Daoy (cell line): ENCODE measurements around the gene RPA1. TPM values are rescaled to one million over a fixed set of nuclear protein-coding genes. Genes with fewer than 3 reads are reported as not detected.
"Not testable (repeated sequence)": the region's sequence is repeated elsewhere in the genome, so short reads cannot be mapped to it uniquely, and the experiment has no call there.

Source experiments
- DNase-seq: peaks from one replicate; pipeline ENCODE4 v3.0.0-alpha.2; 2015; ENCODE audit warnings: low read depth
- total RNA-seq: library from RNA; depleted of rRNA; stranded (reverse); fragments of >200 nt; shearing (Covaris generic); gene quantifications from 2 replicates; pipeline ENCODE4 v1.2.3, GENCODE V29; 2014; rRNA removed

RPA1 gene
- total RNA-seq: 25.4 and 29.9 TPM in 2 replicates

GRCh38 chr17:1829592-1830257 is at the start of gene RPA1, which contains the start of gene SMYD4:
Gene RPA1 (plus strand): TSS chr17:1830005. CDS start chr17:1830094, 89 bp downstream.
Gene SMYD4 (minus strand): TSS chr17:1829902. CDS start chr17:1827994, 1,908 bp downstream.
- peak; percentile 96 for DNase-seq

GRCh38 chr17:1782171-1782567 is 47.6 kb upstream of the RPA1 start:
- DNase-seq: no peak

- DNase-seq: peak; percentile 35
Measured at GRCh38 chr17:1783271-1783670, 46.5 kb upstream of the RPA1 start.

- peak; percentile 79 for DNase-seq
Measured at GRCh38 chr17:1783834-1784611, 45.8 kb upstream of the RPA1 start.

- DNase-seq: no peak
Measured at GRCh38 chr17:1785930-1786329, 43.9 kb upstream of the RPA1 start.

GRCh38 chr17:1786708-1787107 is 43.1 kb upstream of the RPA1 start:
- no peak for DNase-seq

GRCh38 chr17:1787301-1787902 is 42.4 kb upstream of the RPA1 start:
- DNase-seq: peak; percentile 95

GRCh38 chr17:1789936-1790335 is 39.9 kb upstream of the RPA1 start:
- no peak for DNase-seq

- no peak for DNase-seq
Measured at GRCh38 chr17:1792495-1793446, 37.0 kb upstream of the RPA1 start.

GRCh38 chr17:1793447-1793806 is 36.4 kb upstream of the RPA1 start:
- no peak for DNase-seq

GRCh38 chr17:1796800-1797199 is 33.0 kb upstream of the RPA1 start:
- no peak for DNase-seq

- no peak for DNase-seq
Measured at GRCh38 chr17:1797323-1797722, 32.5 kb upstream of the RPA1 start.

GRCh38 chr17:1797846-1798245 is 32.0 kb upstream of the RPA1 start:
- not testable (repeated sequence) for DNase-seq

- DNase-seq: no peak
Measured at GRCh38 chr17:1800240-1800639, 29.6 kb upstream of the RPA1 start.

GRCh38 chr17:1800712-1801111 is 29.1 kb upstream of the RPA1 start:
- DNase-seq: no peak

GRCh38 chr17:1802429-1802828 is 27.4 kb upstream of the RPA1 start:
- DNase-seq: no peak

GRCh38 chr17:1803280-1803679 is 26.5 kb upstream of the RPA1 start:
- no peak for DNase-seq

GRCh38 chr17:1807890-1808289 is 21.9 kb upstream of the RPA1 start:
- no peak for DNase-seq

GRCh38 chr17:1808644-1809043 is 21.2 kb upstream of the RPA1 start:
- no peak for DNase-seq

GRCh38 chr17:1809815-1810214 is 20.0 kb upstream of the RPA1 start:
- DNase-seq: not testable (repeated sequence)

- no peak for DNase-seq
Measured at GRCh38 chr17:1810450-1811103, 19.2 kb upstream of the RPA1 start.
